ENCODE data around the gene CD160.

DNA sequence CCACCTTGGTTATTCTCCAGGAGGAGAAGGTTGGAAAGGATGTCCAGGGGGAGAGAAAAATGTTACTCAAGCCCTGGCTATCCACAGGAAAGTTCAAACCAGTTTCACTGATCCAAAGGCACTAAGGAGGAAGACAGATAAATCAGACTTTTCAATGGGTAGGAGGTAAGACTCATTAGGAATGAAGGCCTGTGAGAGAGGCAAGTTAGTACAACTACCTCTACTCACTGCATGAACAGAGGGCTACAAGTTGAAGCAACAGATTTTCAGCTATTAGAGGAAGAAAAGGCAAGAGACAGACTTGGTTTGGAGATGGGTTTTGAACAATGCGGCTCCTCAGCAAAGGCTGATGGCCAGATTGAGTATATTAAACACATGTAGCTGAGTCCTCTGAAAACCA lies 16.9 kb downstream of the CD160 start:
- TF ChIP-seq POLR2A (IDR thresholded peaks at IDR 0.05): no peak
- TF ChIP-seq, protein P1, sequence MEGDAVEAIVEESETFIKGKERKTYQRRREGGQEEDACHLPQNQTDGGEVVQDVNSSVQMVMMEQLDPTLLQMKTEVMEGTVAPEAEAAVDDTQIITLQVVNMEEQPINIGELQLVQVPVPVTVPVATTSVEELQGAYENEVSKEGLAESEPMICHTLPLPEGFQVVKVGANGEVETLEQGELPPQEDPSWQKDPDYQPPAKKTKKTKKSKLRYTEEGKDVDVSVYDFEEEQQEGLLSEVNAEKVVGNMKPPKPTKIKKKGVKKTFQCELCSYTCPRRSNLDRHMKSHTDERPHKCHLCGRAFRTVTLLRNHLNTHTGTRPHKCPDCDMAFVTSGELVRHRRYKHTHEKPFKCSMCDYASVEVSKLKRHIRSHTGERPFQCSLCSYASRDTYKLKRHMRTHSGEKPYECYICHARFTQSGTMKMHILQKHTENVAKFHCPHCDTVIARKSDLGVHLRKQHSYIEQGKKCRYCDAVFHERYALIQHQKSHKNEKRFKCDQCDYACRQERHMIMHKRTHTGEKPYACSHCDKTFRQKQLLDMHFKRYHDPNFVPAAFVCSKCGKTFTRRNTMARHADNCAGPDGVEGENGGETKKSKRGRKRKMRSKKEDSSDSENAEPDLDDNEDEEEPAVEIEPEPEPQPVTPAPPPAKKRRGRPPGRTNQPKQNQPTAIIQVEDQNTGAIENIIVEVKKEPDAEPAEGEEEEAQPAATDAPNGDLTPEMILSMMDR (IDR thresholded peaks at IDR 0.05): no peak
